HUES64 (cell line): ENCODE data around the gene DMD. TPM values are rescaled to one million over a fixed set of nuclear protein-coding genes. Genes with fewer than 3 reads are reported as not detected.

Experiments used
- H3K27ac ChIP-seq: 2 replicates; pipeline ENCODE4 v1.7.0; 2013; ENCODE audit warnings: low read depth, low read length, inconsistent platforms
- H3K27me3 ChIP-seq: 2 replicates; pipeline ENCODE4 v1.6.1; 2013; ENCODE audit warnings: mild to moderate bottlenecking, low read length; ENCODE audit not compliant: insufficient read depth
- H3K36me3 ChIP-seq: 2 replicates; pipeline ENCODE4 v1.6.1; 2013; ENCODE audit warnings: mild to moderate bottlenecking, low read length; ENCODE audit not compliant: insufficient read depth
- H3K4me1 ChIP-seq: 2 replicates; pipeline ENCODE4 v1.6.1; 2013; ENCODE audit warnings: mild to moderate bottlenecking, low read length, moderate library complexity; ENCODE audit not compliant: insufficient read depth
- H3K4me3 ChIP-seq: 2 replicates; pipeline ENCODE4 v1.5.1; 2013; ENCODE audit warnings: mild to moderate bottlenecking, low read length, moderate library complexity
- H3K9ac ChIP-seq: 2 replicates; pipeline ENCODE4 v1.6.1; 2013; ENCODE audit warnings: mild to moderate bottlenecking, low read depth, low read length
- H3K9me3 ChIP-seq: 2 replicates; pipeline ENCODE4 v1.6.1; 2013; ENCODE audit warnings: low read depth, low read length; ENCODE audit not compliant: insufficient read depth
- WGBS: fragments of 150-250, 120-280 bp; methylation state at CpG from one replicate; pipeline ENCODE4 v1.1.7; 2013; ENCODE audit warnings: missing lambda C conversion rate; 5-methylcytosine and 5-hydroxymethylcytosine counted together
- polyA plus RNA-seq, 2 experiments: library from polyadenylated mRNA; stranded (reverse); fragments of 50-300 nt; gene quantifications; one replicate each; pipeline ENCODE4 v1.2.3, GENCODE V29; 2013

Gene DMD
- polyA plus RNA-seq (2013, experiment 1 of 2) = 7.6 TPM
- polyA plus RNA-seq (2013, experiment 2 of 2) = 10.7 TPM

GRCh38 chrX:33211356-33212260, at the start of gene DMD:
Gene DMD, minus strand, starts transcription at chrX:33211549. Its CDS starts 237 bp downstream, at chrX:33211312.
- Histone ChIP-seq H3K36me3 (no peaks in the 10 kb centered on the region), H3K27ac (no peak within 1 kb of the TSS), H3K9me3 (no peaks in the 10 kb centered on the region), H3K4me3 (no peak within 1 kb of the TSS), H3K4me1 (no peaks in the 10 kb centered on the region), H3K9ac (no peak within 1 kb of the TSS), H3K27me3 (no peaks in the 10 kb centered on the region)
- 45% methylated on average over 6 of the region's 6 CpGs for whole genome bisulfite sequencing

GRCh38 chrX:33252306-33252825, 41.0 kb upstream of the DMD start:
- no peak overlapping the region for H3K27ac ChIP-seq
- WGBS = no CpG with 5 or more reads among the region's 1 CpG

GRCh38 chrX:33218819-33219218, 7.5 kb upstream of the DMD start:
- no peaks in the 10 kb centered on the region for H3K4me1 ChIP-seq
- no peaks in the 10 kb centered on the region for H3K9me3 ChIP-seq
- no peaks in the 10 kb centered on the region for H3K27me3 ChIP-seq
- WGBS = 88% methylated on average over 1 of the region's 4 CpGs
- no peak overlapping the region for H3K27ac ChIP-seq
- H3K4me3 ChIP-seq = no peak overlapping the region
- H3K36me3 ChIP-seq = no peaks in the 10 kb centered on the region
- H3K9ac ChIP-seq = no peak overlapping the region

More at GRCh38 chrX:33252306-33252825, 41.0 kb upstream of the DMD start:
- no peaks in the 10 kb centered on the region for H3K36me3 ChIP-seq
- H3K9ac ChIP-seq = no peak overlapping the region
- no peaks in the 10 kb centered on the region for H3K27me3 ChIP-seq
- H3K4me3 ChIP-seq = no peak overlapping the region
- H3K9me3 ChIP-seq = no peaks in the 10 kb centered on the region
- H3K4me1 ChIP-seq = no peaks in the 10 kb centered on the region

GRCh38 chrX:33210156-33210555, 1.2 kb downstream of the DMD start:
- Histone ChIP-seq H3K9me3 (no peaks in the 10 kb centered on the region), H3K36me3 (no peaks in the 10 kb centered on the region), H3K4me1 (no peaks in the 10 kb centered on the region), H3K4me3 (no peak overlapping the region), H3K27ac (no peak overlapping the region), H3K27me3 (no peaks in the 10 kb centered on the region), H3K9ac (no peak overlapping the region)
- no CpG with 5 or more reads among the region's 2 CpGs for WGBS

- Histone ChIP-seq H3K4me1 (no peaks in the 10 kb centered on the region), H3K9me3 (no peaks in the 10 kb centered on the region), H3K27ac (no peak overlapping the region), H3K27me3 (no peaks in the 10 kb centered on the region), H3K4me3 (no peak overlapping the region), H3K9ac (no peak overlapping the region), H3K36me3 (no peaks in the 10 kb centered on the region)
- WGBS = 90% methylated on average over 1 of the region's 1 CpG
These were observed 4.3 kb downstream of the DMD start for GRCh38 chrX:33207056-33207455.

GRCh38 chrX:33205321-33205720, 6.0 kb downstream of the DMD start:
- H3K27ac ChIP-seq = no peak overlapping the region
- H3K4me3 ChIP-seq = no peak overlapping the region
- H3K4me1 ChIP-seq = no peaks in the 10 kb centered on the region
- H3K9ac ChIP-seq = no peak overlapping the region
- H3K36me3 ChIP-seq = no peaks in the 10 kb centered on the region
- H3K9me3 ChIP-seq = no peaks in the 10 kb centered on the region
- H3K27me3 ChIP-seq = no peaks in the 10 kb centered on the region
- 95% methylated on average over 3 of the region's 3 CpGs for WGBS

GRCh38 chrX:33204889-33205288, 6.5 kb downstream of the DMD start:
- Histone ChIP-seq H3K4me1 (no peaks in the 10 kb centered on the region), H3K27me3 (no peaks in the 10 kb centered on the region), H3K4me3 (no peak overlapping the region), H3K36me3 (no peaks in the 10 kb centered on the region), H3K27ac (no peak overlapping the region), H3K9ac (no peak overlapping the region), H3K9me3 (no peaks in the 10 kb centered on the region)
- 94% methylated on average over 5 of the region's 5 CpGs for WGBS

GRCh38 chrX:33198561-33199279, 12.6 kb downstream of the DMD start:
- 93% methylated on average over 6 of the region's 8 CpGs for WGBS
- Histone ChIP-seq H3K4me1 (no peaks in the 10 kb centered on the region), H3K9me3 (no peaks in the 10 kb centered on the region)

GRCh38 chrX:33195698-33196097, 15.7 kb downstream of the DMD start:
- Histone ChIP-seq H3K27ac (no peak overlapping the region), H3K36me3 (no peaks in the 10 kb centered on the region), H3K4me1 (no peaks in the 10 kb centered on the region), H3K4me3 (no peak overlapping the region), H3K9me3 (no peaks in the 10 kb centered on the region), H3K9ac (no peak overlapping the region), H3K27me3 (peaks cover 8% of the 10 kb centered on the region)
- no CpG with 5 or more reads among the region's 1 CpG for WGBS

More at GRCh38 chrX:33198561-33199279, 12.6 kb downstream of the DMD start:
- Histone ChIP-seq H3K27ac (no peak overlapping the region), H3K9ac (no peak overlapping the region), H3K27me3 (no peaks in the 10 kb centered on the region), H3K4me3 (no peak overlapping the region), H3K36me3 (no peaks in the 10 kb centered on the region)

- Histone ChIP-seq H3K27ac (no peak overlapping the region), H3K36me3 (no peaks in the 10 kb centered on the region), H3K9ac (no peak overlapping the region), H3K9me3 (no peaks in the 10 kb centered on the region), H3K4me3 (no peak overlapping the region), H3K27me3 (peaks cover 10% of the 10 kb centered on the region), H3K4me1 (no peaks in the 10 kb centered on the region)
- WGBS = 88% methylated on average over 1 of the region's 1 CpG
These were observed 16.4 kb downstream of the DMD start for GRCh38 chrX:33194876-33195433.

- H3K36me3 ChIP-seq = no peaks in the 10 kb centered on the region
- H3K4me3 ChIP-seq = no peak overlapping the region
- no peaks in the 10 kb centered on the region for H3K4me1 ChIP-seq
- H3K9ac ChIP-seq = no peak overlapping the region
- H3K27me3 ChIP-seq = peaks cover 17% of the 10 kb centered on the region
- no CpG with 5 or more reads among the region's 2 CpGs for WGBS
- no peaks in the 10 kb centered on the region for H3K9me3 ChIP-seq
- no peak overlapping the region for H3K27ac ChIP-seq
These were observed 17.1 kb downstream of the DMD start for GRCh38 chrX:33194289-33194688.
